ENCODE results near the gene BCKDHB.
"Not testable (repeated sequence)": the region's sequence is repeated elsewhere in the genome, so short reads cannot be mapped to it uniquely, and the experiment has no call there.

The BCKDHB gene

GRCh38 chr6:80271074-80271473 is 164.6 kb downstream of the BCKDHB start:
- DNase-seq = no peak

- no peak for DNase-seq
Observed at GRCh38 chr6:80272988-80273387, 166.5 kb downstream of the BCKDHB start.

GRCh38 chr6:80276861-80277260 is 170.4 kb downstream of the BCKDHB start:
- DNase-seq = no peak

- no peak for DNase-seq
Observed at GRCh38 chr6:80277501-80277900, 171.0 kb downstream of the BCKDHB start.

- DNase-seq = no peak
Observed at GRCh38 chr6:80280262-80281010, 174.0 kb downstream of the BCKDHB start.

- no peak for DNase-seq
Observed at GRCh38 chr6:80282913-80283554, 176.6 kb downstream of the BCKDHB start.

- DNase-seq = no peak
Observed at GRCh38 chr6:80287112-80287511, 180.6 kb downstream of the BCKDHB start.

- no peak for DNase-seq
Observed at GRCh38 chr6:80287607-80288006, 181.1 kb downstream of the BCKDHB start.

- no peak for DNase-seq
Observed at GRCh38 chr6:80289727-80290126, 183.3 kb downstream of the BCKDHB start.

- DNase-seq = not testable (repeated sequence)
Observed at GRCh38 chr6:80294531-80294930, 188.1 kb downstream of the BCKDHB start.

- no peak for DNase-seq
Observed at GRCh38 chr6:80302716-80303115, 196.2 kb downstream of the BCKDHB start.

GRCh38 chr6:80304014-80304413 is 197.5 kb downstream of the BCKDHB start:
- DNase-seq = no peak

GRCh38 chr6:80314531-80314930 is 208.1 kb downstream of the BCKDHB start:
- no peak for DNase-seq

GRCh38 chr6:80316686-80317231 is 210.3 kb downstream of the BCKDHB start:
- DNase-seq = no peak

- DNase-seq = no peak
Observed at GRCh38 chr6:80319196-80319595, 212.7 kb downstream of the BCKDHB start.

GRCh38 chr6:80321011-80321410 is 214.5 kb downstream of the BCKDHB start:
- DNase-seq = no peak

- no peak for DNase-seq
Observed at GRCh38 chr6:80325742-80326141, 219.3 kb downstream of the BCKDHB start.

- DNase-seq = no peak
Observed at GRCh38 chr6:80328652-80329051, 222.2 kb downstream of the BCKDHB start.

- no peak for DNase-seq
Observed at GRCh38 chr6:80329496-80329895, 223.0 kb downstream of the BCKDHB start.

GRCh38 chr6:80330961-80331360 is 224.5 kb downstream of the BCKDHB start:
- no peak for DNase-seq

- DNase-seq = no peak
Observed at GRCh38 chr6:80331522-80331921, 225.1 kb downstream of the BCKDHB start.

- no peak for DNase-seq
Observed at GRCh38 chr6:80331974-80332373, 225.5 kb downstream of the BCKDHB start.

GRCh38 chr6:80333342-80333741 is 226.9 kb downstream of the BCKDHB start:
- DNase-seq = no peak

- no peak for DNase-seq
Observed at GRCh38 chr6:80335121-80335531, 228.7 kb downstream of the BCKDHB start.
